HepG2 (cell line): ENCODE measurements around the gene LCN2. TPM values are rescaled to one million over a fixed set of nuclear protein-coding genes. Genes with fewer than 3 reads are reported as not detected.

Experiments
- ATRX ChIP-seq: sonication (generic); formaldehyde crosslinking; IDR thresholded peaks from 2 replicates; pipeline ENCODE4 v1.4.0; 2020; ENCODE audit warnings: missing genetic modification reagents, borderline replicate concordance
- DPF2 ChIP-seq: sonication (generic); formaldehyde crosslinking; IDR thresholded peaks from 2 replicates; pipeline ENCODE4 v1.4.0; 2020; ENCODE audit warnings: mild to moderate bottlenecking, low read depth, missing genetic modification reagents, borderline replicate concordance
- HNRNPLL ChIP-seq: fragments of 200-400 bp; formaldehyde crosslinking; IDR thresholded peaks from 2 replicates; pipeline ENCODE4 v1.6.1; 2017; ENCODE audit warnings: mild to moderate bottlenecking, low read depth, low read length; ENCODE audit not compliant: poor library complexity, severe bottlenecking
- MNT ChIP-seq: fragments of 450-650 bp; IDR thresholded peaks from 2 replicates; pipeline ENCODE4 v1.6.1; 2016
- MTF2 ChIP-seq: sonication (generic); formaldehyde crosslinking; IDR thresholded peaks from 2 replicates; pipeline ENCODE4 v1.5.0; 2020; ENCODE audit warnings: missing genetic modification reagents, borderline replicate concordance
- PCBP1 ChIP-seq: fragments of 200-400 bp; formaldehyde crosslinking; IDR thresholded peaks from 2 replicates; pipeline ENCODE4 v1.6.1; 2017; ENCODE audit warnings: mild to moderate bottlenecking, low read depth, low read length, borderline replicate concordance
- SALL1 ChIP-seq: sonication (generic); formaldehyde crosslinking; IDR thresholded peaks from 2 replicates; pipeline ENCODE4 v1.8.0; 2022; ENCODE audit warnings: mild to moderate bottlenecking, missing genetic modification reagents
- STAT5B ChIP-seq: sonication (generic); formaldehyde crosslinking; IDR thresholded peaks from 2 replicates; pipeline ENCODE4 v1.4.0; 2020; ENCODE audit warnings: missing genetic modification reagents
- TBP ChIP-seq: sonication (generic); formaldehyde crosslinking; IDR thresholded peaks from 2 replicates; pipeline ENCODE4 v1.5.0; 2020; ENCODE audit warnings: missing genetic modification reagents
- TCF7 ChIP-seq: sonication (generic); IDR thresholded peaks from 2 replicates; pipeline ENCODE4 v1.6.1; 2016; ENCODE audit warnings: antibody characterized with exemption, low read depth
- ZBTB2 ChIP-seq: sonication (generic); formaldehyde crosslinking; IDR thresholded peaks from 2 replicates; pipeline ENCODE4 v1.8.0; 2022; ENCODE audit warnings: low read depth, missing genetic modification reagents
- ZNF318 ChIP-seq: sonication (generic); formaldehyde crosslinking; IDR thresholded peaks from 2 replicates; pipeline ENCODE4 v1.4.0; 2020; ENCODE audit warnings: mild to moderate bottlenecking, missing genetic modification reagents
- ZNF567 ChIP-seq: sonication (generic); formaldehyde crosslinking; IDR thresholded peaks from 2 replicates; pipeline ENCODE4 v1.8.1; 2023; ENCODE audit warnings: mild to moderate bottlenecking, missing genetic modification reagents, borderline replicate concordance
- ZNF7 ChIP-seq: IDR thresholded peaks from 2 replicates; pipeline ENCODE4 v1.6.1; 2016; ENCODE audit warnings: missing biosample characterization, missing genetic modification reagents
- ZNF770 ChIP-seq: sonication (generic); formaldehyde crosslinking; IDR thresholded peaks from 2 replicates; pipeline ENCODE4 v1.5.0; 2020; ENCODE audit warnings: mild to moderate bottlenecking, missing genetic modification reagents
- polyA plus RNA-seq, 8 experiments: library from polyadenylated mRNA; depleted of rRNA in 3 of 8; stranded (reverse) in 7 of 8; unstranded in 1 of 8; fragments of >200 nt; fragmentation: Illumina TruSeq in 4 of 8; extraction: Trizol in 4 of 8; gene quantifications; 2 replicates each; pipeline versions ENCODE4 v1.2.1 to v1.2.3, GENCODE V29; 2011 to 2016; ENCODE audit warnings: low read depth in 4 of 8, missing spikeins in 1 of 8, mixed read lengths in 1 of 8; ENCODE audit not compliant: insufficient read depth in 1 of 8
- total RNA-seq, 5 experiments: library from RNA; depleted of rRNA; stranded (reverse); fragments of >200 nt; fragmentation: Illumina TruSeq; extraction: Trizol; gene quantifications; 2 replicates each; pipeline ENCODE4 v1.2.3, GENCODE V29; 2016; ENCODE audit warnings: low read depth in 1 of 5

LCN2 gene
- total and polyA plus RNA-seq, 2 of the 13 experiments (the other 11 are each of a cell fraction or from before 2014, with no cell fraction given): 0.38 to 1.4 TPM

GRCh38 chr9:128117613-128118471 lies 31.4 kb upstream of the LCN2 start (continued):
- TF ChIP-seq ZNF318 (no peak), ZNF7 (CRISPR knock-in tag) (no peak), SALL1 (CRISPR knock-in tag) (peak; percentile 86), ZNF770 (peak; percentile 41; the same call in 1 of the 2 replicates), ZNF567 (0 out of 2 replicates have a peak, but pooled peaks have one; percentile 78), DPF2 (CRISPR knock-in tag) (no peak), ATRX (CRISPR knock-in tag) (no peak), PCBP1 (no peak), STAT5B (CRISPR knock-in tag) (no peak), ZBTB2 (no peak), TCF7 (no peak), MTF2 (CRISPR knock-in tag) (no peak), HNRNPLL (peak; percentile 37), TBP (CRISPR knock-in tag) (no peak), MNT (no peak)
